ENCODE results near the gene JMJD6. TPM values are rescaled to one million over a fixed set of nuclear protein-coding genes. Genes with fewer than 3 reads are reported as not detected.

The JMJD6 gene
- total RNA-seq, 2 experiments from 2014 or later = 39.9 to 71.2 TPM

GRCh38 chr17:76671123-76671911, 55.1 kb downstream of the JMJD6 start:
- Histone ChIP-seq H3K4me3 (ENCODE audit: low read depth, low read length, poor library complexity, severe bottlenecking) (peak overlapping the region; percentile 77), H3K4me2 (ENCODE audit: low read length) (peak overlapping the region; percentile 66), H3K27ac (ENCODE audit: low read depth, low read length, poor library complexity, severe bottlenecking) (peak overlapping the region; percentile 71), H4K20me1 (ENCODE audit: insufficient read depth, low read length) (no peaks in the 10 kb centered on the region), H3K79me2 (ENCODE audit: insufficient read depth, low read depth, low read length) (peaks cover 5% of the 10 kb centered on the region; the same call in 1 of the 2 replicates), H3K4me1 (ENCODE audit: insufficient read depth, low read length, poor library complexity, severe bottlenecking) (peaks cover 25% of the 10 kb centered on the region), H2AFZ (ENCODE audit: low read length) (peak overlapping the region; percentile 94), H3K9me2 (ENCODE audit: insufficient read depth, low read length) (no peaks in the 10 kb centered on the region), H3K9me3 (ENCODE audit: low read length) (peaks cover 7% of the 10 kb centered on the region; the same call in 1 of the 2 replicates), H3K36me3 (ENCODE audit: insufficient read depth, low read length) (no peaks in the 10 kb centered on the region)
- TF ChIP-seq EZH2phosphoT487 (IDR thresholded peaks at IDR 0.05; ENCODE audit: borderline replicate concordance, low read depth, low read length) (no peak), CTCF (conservative IDR thresholded peaks at IDR 0.05; ENCODE audit: low read length) (no peak)
- CTCF ChIA-PET (ENCODE audit: unreplicated experiment) = interaction anchor here (0.6 kb wide), 1 partner anchor 47 kb away, joined by 4 read pairs; no protein-coding TSS in a partner anchor
- peak; percentile 100 for DNase-seq (ENCODE audit: low spot score)
- no TSS peak for BruUV-seq (replicated peaks)
- intact Hi-C loops (cut with micrococcal nuclease; ENCODE audit: unreplicated experiment) = loop anchor here (5.0 kb wide), 1 partner anchor 114 kb away; no protein-coding TSS in a partner anchor
- POLR2A ChIA-PET = interaction anchor here (0.5 to 1.9 kb wide), 14 partner anchors 9 to 774 kb away, joined by 3 to 19 read pairs (median 4); partner anchors contain the start of genes JMJD6, METTL23, MFSD11 and SRSF2

- no TSS peak for BruUV-seq (replicated peaks)
- Histone ChIP-seq H3K4me2 (ENCODE audit: low read length) (peak overlapping the region; percentile 66), H3K79me2 (ENCODE audit: insufficient read depth, low read depth, low read length) (peaks cover 5% of the 10 kb centered on the region; the same call in 1 of the 2 replicates), H3K9me2 (ENCODE audit: insufficient read depth, low read length) (no peaks in the 10 kb centered on the region), H3K4me3 (ENCODE audit: low read depth, low read length, poor library complexity, severe bottlenecking) (no peak overlapping the region), H2AFZ (ENCODE audit: low read length) (peak overlapping the region; percentile 94), H3K9me3 (ENCODE audit: low read length) (peaks cover 7% of the 10 kb centered on the region; the same call in 1 of the 2 replicates), H3K27ac (ENCODE audit: low read depth, low read length, poor library complexity, severe bottlenecking) (peak overlapping the region; percentile 29), H3K4me1 (ENCODE audit: insufficient read depth, low read length, poor library complexity, severe bottlenecking) (peaks cover 25% of the 10 kb centered on the region), H3K36me3 (ENCODE audit: insufficient read depth, low read length) (no peaks in the 10 kb centered on the region), H4K20me1 (ENCODE audit: insufficient read depth, low read length) (no peaks in the 10 kb centered on the region)
- intact Hi-C loops (cut with micrococcal nuclease; ENCODE audit: unreplicated experiment) = loop anchor here (5.0 kb wide), 1 partner anchor 113 kb away; no protein-coding TSS in a partner anchor
- POLR2A ChIA-PET = interaction anchor here (0.6 to 1.9 kb wide), 8 partner anchors 9 to 397 kb away, joined by 3 to 19 read pairs (median 4); partner anchors contain the start of genes MFSD11 and SRSF2
- no peak for DNase-seq (ENCODE audit: low spot score)
- TF ChIP-seq CTCF (conservative IDR thresholded peaks at IDR 0.05; ENCODE audit: low read length) = no peak
- TF ChIP-seq EZH2phosphoT487 (IDR thresholded peaks at IDR 0.05; ENCODE audit: borderline replicate concordance, low read depth, low read length) = no peak
- CTCF ChIA-PET (ENCODE audit: unreplicated experiment) = interaction anchor here (0.6 kb wide), 1 partner anchor 47 kb away, joined by 4 read pairs; no protein-coding TSS in a partner anchor
These were observed 55.7 kb downstream of the JMJD6 start for GRCh38 chr17:76670718-76671122.
